ENCODE measurements around the gene PPP1R13B.

DNA sequence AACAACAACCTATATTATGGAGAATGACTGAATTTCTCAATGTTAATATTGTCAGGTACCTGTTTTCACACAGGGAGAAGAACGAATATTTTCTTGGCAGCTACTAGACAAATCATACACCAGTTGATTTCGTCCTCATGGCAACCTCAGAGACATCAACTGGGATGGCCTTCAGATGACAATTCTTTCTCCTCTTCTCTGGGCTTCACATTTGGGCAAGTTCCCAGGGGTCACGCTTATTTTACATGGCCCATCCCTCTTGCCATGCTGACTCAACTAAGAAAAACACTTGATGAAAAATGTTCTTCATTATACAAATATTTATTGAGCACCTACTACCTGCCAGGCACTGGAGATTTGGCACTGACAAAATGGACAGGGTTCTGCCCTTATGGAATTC is 29.0 kb downstream of the PPP1R13B start:
- TF ChIP-seq POLR2AphosphoS5 (IDR thresholded peaks at IDR 0.05; ENCODE audit: borderline replicate concordance, low read depth, low read length) (no peak), EZH2 (IDR thresholded peaks at IDR 0.05) (no peak), FOXP2 (optimal IDR thresholded peaks at IDR 0.05; ENCODE audit: control extremely low read depth, extremely low read length, insufficient read depth) (no peak)

All from SK-N-MC (cell line).